Effector memory CD4-positive, alpha-beta T cell (primary cell): ENCODE data around the gene PASK.

ENCODE experiments used
- DNase-seq, 3 donors: peaks; one replicate each; pipeline ENCODE4 v3.0.0-alpha.2; 2020
- H3K27ac ChIP-seq: 2 replicates; pipeline ENCODE4 v1.7.0; 2013; ENCODE audit warnings: mild to moderate bottlenecking, low read length, moderate library complexity; ENCODE audit not compliant: insufficient read depth, poor library complexity, severe bottlenecking
- H3K27me3 ChIP-seq: replicated peaks from 2 replicates; pipeline ENCODE4 v1.7.0; 2013; ENCODE audit warnings: mild to moderate bottlenecking, low read length; ENCODE audit not compliant: insufficient read depth, control insufficient read depth, poor library complexity, severe bottlenecking
- H3K36me3 ChIP-seq: 2 replicates; pipeline ENCODE4 v1.7.0; 2013; ENCODE audit warnings: mild to moderate bottlenecking, low read length, moderate library complexity; ENCODE audit not compliant: control insufficient read depth, insufficient read depth
- H3K4me1 ChIP-seq: 2 replicates; pipeline ENCODE4 v1.7.0; 2013; ENCODE audit warnings: low read length, mild to moderate bottlenecking; ENCODE audit not compliant: control insufficient read depth, insufficient read depth, poor library complexity, severe bottlenecking
- H3K4me3 ChIP-seq: 2 replicates; pipeline ENCODE4 v1.7.0; 2013; ENCODE audit warnings: low read length, low read depth, mild to moderate bottlenecking; ENCODE audit not compliant: insufficient read depth, poor library complexity, severe bottlenecking
- H3K9me3 ChIP-seq: 2 replicates; pipeline ENCODE4 v1.7.0; 2013; ENCODE audit warnings: mild to moderate bottlenecking, low read length, moderate library complexity; ENCODE audit not compliant: control insufficient read depth

PASK gene

GRCh38 chr2:241149925-241150659 lies 820 bp upstream of the PASK start, which contains the start of gene PPP1R7:
Gene PPP1R7, plus strand, starts transcription at chr2:241150467. Its CDS starts 29 bp downstream, at chr2:241150496.
- no peaks in the 10 kb centered on the region for H3K36me3 ChIP-seq
- H3K27ac ChIP-seq: peak within 1 kb of the TSS; percentile 72
- peak; percentile 91 to 95 (median 94) for DNase-seq
- H3K27me3 ChIP-seq: no peaks in the 10 kb centered on the region
- peaks cover 17% of the 10 kb centered on the region for H3K4me1 ChIP-seq
- H3K4me3 ChIP-seq: peak within 1 kb of the TSS; percentile 92
- H3K9me3 ChIP-seq: no peaks in the 10 kb centered on the region

DNA sequence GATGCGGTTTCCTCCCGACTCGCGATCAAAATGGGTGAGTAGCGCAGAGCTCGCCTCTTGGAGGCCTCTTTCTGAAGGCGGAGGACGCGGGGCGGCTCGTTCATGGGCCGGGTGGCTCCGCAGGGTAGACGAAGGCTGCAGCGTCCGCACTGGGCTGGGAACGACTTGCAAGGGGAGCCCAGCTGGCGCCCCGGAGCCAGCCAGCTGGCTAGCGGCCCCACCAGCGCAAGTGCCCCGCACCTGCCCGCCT lies 328 bp upstream of the PASK start:
- Histone ChIP-seq H3K27me3 (no peaks in the 10 kb centered on the region), H3K27ac (peak overlapping the region; percentile 72), H3K4me1 (peaks cover 17% of the 10 kb centered on the region), H3K9me3 (no peaks in the 10 kb centered on the region), H3K4me3 (peak overlapping the region; percentile 92), H3K36me3 (no peaks in the 10 kb centered on the region)
- DNase-seq: no peak

DNA sequence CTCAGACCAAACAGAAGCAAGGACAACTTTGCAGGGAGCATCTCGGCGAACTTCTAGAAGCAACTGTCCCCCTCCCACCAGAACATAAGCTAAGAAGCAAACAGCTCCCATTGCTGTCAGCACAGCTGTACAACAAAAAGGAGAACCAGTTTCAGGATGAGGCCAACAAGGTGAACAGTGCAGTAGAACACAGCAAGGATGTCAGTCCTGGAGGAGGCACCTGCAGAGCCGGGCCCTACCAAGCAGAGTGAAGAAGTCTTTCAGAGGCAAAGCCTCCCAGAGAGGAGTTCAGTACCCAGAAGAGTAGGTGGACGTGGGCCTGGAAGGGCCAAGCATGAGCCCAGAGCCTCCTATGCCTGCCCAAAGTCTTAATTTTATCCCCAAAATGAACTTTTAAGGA lies 1.0 kb downstream of the PASK start:
- Histone ChIP-seq H3K9me3 (no peaks in the 10 kb centered on the region), H3K4me3 (peak overlapping the region; percentile 92), H3K27me3 (no peaks in the 10 kb centered on the region), H3K36me3 (no peaks in the 10 kb centered on the region), H3K27ac (no peak overlapping the region), H3K4me1 (peaks cover 17% of the 10 kb centered on the region)
- DNase-seq: no peak

- DNase-seq: no peak
- no peak overlapping the region for H3K27ac ChIP-seq
- no peak overlapping the region for H3K4me3 ChIP-seq
- H3K27me3 ChIP-seq: no peaks in the 10 kb centered on the region
- no peaks in the 10 kb centered on the region for H3K9me3 ChIP-seq
- peaks cover 4% of the 10 kb centered on the region for H3K36me3 ChIP-seq
- peaks cover 17% of the 10 kb centered on the region for H3K4me1 ChIP-seq
Measured at GRCh38 chr2:241147336-241147735, 1.9 kb downstream of the PASK start.

- no peak for DNase-seq
- H3K4me3 ChIP-seq: no peak overlapping the region
- H3K36me3 ChIP-seq: peaks cover 6% of the 10 kb centered on the region
- H3K27me3 ChIP-seq: no peaks in the 10 kb centered on the region
- H3K9me3 ChIP-seq: no peaks in the 10 kb centered on the region
- H3K4me1 ChIP-seq: peaks cover 14% of the 10 kb centered on the region
- no peak overlapping the region for H3K27ac ChIP-seq
Measured at GRCh38 chr2:241146286-241146685, 3.0 kb downstream of the PASK start.

GRCh38 chr2:241142593-241142992 lies 6.7 kb downstream of the PASK start:
- no peak for DNase-seq
- peaks cover 30% of the 10 kb centered on the region for H3K36me3 ChIP-seq
- H3K4me3 ChIP-seq: no peak overlapping the region
- no peaks in the 10 kb centered on the region for H3K9me3 ChIP-seq
- no peak overlapping the region for H3K27ac ChIP-seq
- H3K27me3 ChIP-seq: no peaks in the 10 kb centered on the region
- no peaks in the 10 kb centered on the region for H3K4me1 ChIP-seq

GRCh38 chr2:241142063-241142462 lies 7.2 kb downstream of the PASK start:
- peaks cover 35% of the 10 kb centered on the region for H3K36me3 ChIP-seq

GRCh38 chr2:241141214-241141770 lies 8.0 kb downstream of the PASK start:
- H3K4me1 ChIP-seq: no peaks in the 10 kb centered on the region
- no peak for DNase-seq
- no peaks in the 10 kb centered on the region for H3K9me3 ChIP-seq
- H3K36me3 ChIP-seq: peaks cover 42% of the 10 kb centered on the region
- no peaks in the 10 kb centered on the region for H3K27me3 ChIP-seq
- H3K4me3 ChIP-seq: no peak overlapping the region
- H3K27ac ChIP-seq: no peak overlapping the region

More at GRCh38 chr2:241142063-241142462, 7.2 kb downstream of the PASK start:
- DNase-seq: no peak
- no peaks in the 10 kb centered on the region for H3K9me3 ChIP-seq
- no peak overlapping the region for H3K4me3 ChIP-seq
- no peaks in the 10 kb centered on the region for H3K4me1 ChIP-seq
- H3K27me3 ChIP-seq: no peaks in the 10 kb centered on the region
- no peak overlapping the region for H3K27ac ChIP-seq

DNA sequence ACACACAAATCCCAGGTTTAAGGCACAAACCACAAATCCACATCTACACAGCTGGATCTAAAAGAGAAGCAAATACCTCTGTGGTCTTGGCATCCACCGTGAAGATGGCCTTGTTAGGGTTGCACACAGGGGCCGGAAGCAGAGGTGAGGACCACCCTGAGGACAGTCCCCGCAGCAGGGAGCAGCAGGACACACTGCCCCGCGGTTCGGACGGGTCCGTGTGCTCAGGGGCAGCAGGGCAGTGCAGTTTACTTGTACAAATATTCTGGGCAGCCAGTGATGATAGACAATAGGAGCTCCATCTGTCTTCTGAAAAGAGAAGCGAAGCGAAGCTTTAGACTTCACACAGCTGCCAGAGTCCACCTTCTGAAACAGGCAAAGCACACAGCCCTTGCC lies 8.8 kb downstream of the PASK start:
- no peak for DNase-seq
- H3K9me3 ChIP-seq: no peaks in the 10 kb centered on the region
- H3K27ac ChIP-seq: no peak overlapping the region
- no peaks in the 10 kb centered on the region for H3K4me1 ChIP-seq
- H3K27me3 ChIP-seq: no peaks in the 10 kb centered on the region
- H3K36me3 ChIP-seq: peaks cover 49% of the 10 kb centered on the region
- no peak overlapping the region for H3K4me3 ChIP-seq

DNA sequence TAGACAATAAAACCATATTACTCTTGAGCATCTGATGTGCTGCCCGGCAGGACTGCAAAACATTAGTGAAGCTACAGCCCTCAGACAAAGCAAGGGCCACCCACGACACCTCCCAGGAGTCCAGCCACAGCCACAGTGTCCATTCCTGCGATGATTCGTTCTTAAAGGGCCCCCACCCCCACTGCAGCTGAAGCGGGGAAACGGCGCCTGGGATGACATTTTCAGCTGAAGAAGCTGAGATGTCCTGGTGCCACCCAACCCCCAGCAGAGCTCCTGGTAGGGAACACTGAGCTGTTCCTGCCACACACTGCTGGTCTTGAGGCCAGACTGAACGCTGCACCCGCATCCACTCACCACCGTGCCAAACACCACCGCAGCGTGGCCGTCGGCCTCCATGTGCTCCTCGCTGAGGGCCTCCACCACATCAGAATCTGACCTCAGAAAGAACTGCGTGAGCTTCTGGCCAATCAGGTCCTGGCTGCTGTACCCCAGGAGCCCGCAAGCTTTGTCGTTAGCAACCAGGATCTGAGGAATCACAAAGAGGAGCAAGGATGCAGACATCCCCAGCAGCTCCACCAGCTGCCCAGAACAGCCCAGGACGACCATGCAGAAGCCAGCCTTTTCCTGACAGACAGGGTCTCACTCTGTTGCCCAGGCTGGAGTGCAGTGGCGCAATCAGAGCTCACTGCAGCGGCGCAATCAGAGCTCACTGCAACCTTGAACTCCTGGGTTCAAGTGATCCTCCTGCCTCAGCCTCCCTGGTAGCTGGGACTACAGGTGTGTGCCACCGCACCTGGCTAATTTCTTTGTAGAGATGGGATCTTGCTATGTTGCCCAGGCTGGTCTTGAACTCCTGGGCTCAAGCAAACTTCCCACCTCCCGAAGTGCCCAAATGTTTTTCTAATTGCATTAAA lies 9.5 kb downstream of the PASK start:
- Histone ChIP-seq H3K27me3 (no peaks in the 10 kb centered on the region), H3K4me1 (no peaks in the 10 kb centered on the region), H3K4me3 (no peak overlapping the region), H3K36me3 (peaks cover 49% of the 10 kb centered on the region), H3K9me3 (no peaks in the 10 kb centered on the region), H3K27ac (no peak overlapping the region)
- no peak for DNase-seq
